ENCODE data around the gene HLA-DQA2. TPM values are rescaled to one million over a fixed set of nuclear protein-coding genes. Genes with fewer than 3 reads are reported as not detected.
"Not testable (repeated sequence)": the region's sequence is repeated elsewhere in the genome, so short reads cannot be mapped to it uniquely, and the experiment has no call there.

Gene HLA-DQA2
- total RNA-seq, 1 donor from 2014 or later = not detected

DNA sequence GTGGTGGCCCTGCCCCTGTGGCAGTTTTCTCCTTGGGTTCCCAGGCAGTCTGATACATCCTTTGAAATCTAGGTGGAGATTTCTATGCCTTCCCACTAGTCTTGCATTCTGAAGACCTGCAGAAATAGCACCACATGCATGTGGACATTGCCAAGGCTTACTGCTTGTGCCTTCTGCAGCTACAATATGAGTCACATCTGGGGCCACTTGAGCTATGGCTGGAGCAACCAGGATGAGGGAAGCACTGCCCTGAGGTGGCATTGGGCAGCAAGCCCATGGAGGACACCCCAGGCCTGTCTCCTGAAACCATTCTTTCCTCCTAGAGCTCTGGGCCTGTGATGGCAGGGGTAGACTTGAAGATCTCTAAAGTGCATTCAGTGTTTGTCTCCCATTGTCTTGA is 37.8 kb downstream of the HLA-DQA2 start:
- no peaks in the 10 kb centered on the region for H3K4me1 Mint-ChIP-seq
- H3K27ac Mint-ChIP-seq (ENCODE audit: unreplicated experiment) = no peak overlapping the region
- TF ChIP-seq, protein P1, sequence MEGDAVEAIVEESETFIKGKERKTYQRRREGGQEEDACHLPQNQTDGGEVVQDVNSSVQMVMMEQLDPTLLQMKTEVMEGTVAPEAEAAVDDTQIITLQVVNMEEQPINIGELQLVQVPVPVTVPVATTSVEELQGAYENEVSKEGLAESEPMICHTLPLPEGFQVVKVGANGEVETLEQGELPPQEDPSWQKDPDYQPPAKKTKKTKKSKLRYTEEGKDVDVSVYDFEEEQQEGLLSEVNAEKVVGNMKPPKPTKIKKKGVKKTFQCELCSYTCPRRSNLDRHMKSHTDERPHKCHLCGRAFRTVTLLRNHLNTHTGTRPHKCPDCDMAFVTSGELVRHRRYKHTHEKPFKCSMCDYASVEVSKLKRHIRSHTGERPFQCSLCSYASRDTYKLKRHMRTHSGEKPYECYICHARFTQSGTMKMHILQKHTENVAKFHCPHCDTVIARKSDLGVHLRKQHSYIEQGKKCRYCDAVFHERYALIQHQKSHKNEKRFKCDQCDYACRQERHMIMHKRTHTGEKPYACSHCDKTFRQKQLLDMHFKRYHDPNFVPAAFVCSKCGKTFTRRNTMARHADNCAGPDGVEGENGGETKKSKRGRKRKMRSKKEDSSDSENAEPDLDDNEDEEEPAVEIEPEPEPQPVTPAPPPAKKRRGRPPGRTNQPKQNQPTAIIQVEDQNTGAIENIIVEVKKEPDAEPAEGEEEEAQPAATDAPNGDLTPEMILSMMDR (conservative IDR thresholded peaks at IDR 0.05) = no peak
- DNase-seq (ENCODE audit: low read depth, low spot score) = no peak
- H3K4me3 Mint-ChIP-seq = no peak overlapping the region
- no peaks in the 10 kb centered on the region for H3K36me3 Mint-ChIP-seq (ENCODE audit: low read depth)
- H3K9me3 Mint-ChIP-seq = peaks cover 10% of the 10 kb centered on the region
- H3K27me3 Mint-ChIP-seq (ENCODE audit: low read depth) = peaks cover 43% of the 10 kb centered on the region

DNA sequence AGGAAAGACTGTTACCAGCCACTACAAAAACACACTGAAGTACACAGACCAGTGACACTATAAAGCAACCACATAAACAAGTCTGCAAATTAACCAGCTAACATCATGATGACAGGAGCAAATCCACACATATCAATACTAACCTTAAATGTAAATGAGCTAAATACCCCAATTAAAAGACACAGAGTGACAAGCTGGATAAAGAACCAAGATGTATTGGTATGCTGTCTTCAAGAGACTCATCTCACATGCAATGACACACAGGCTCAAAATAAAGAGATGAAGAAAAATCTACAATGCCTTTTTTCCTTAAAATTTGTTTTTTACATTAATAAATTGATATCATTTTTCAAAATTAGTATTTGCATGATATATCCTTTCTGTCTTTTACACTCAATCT is 41.7 kb downstream of the HLA-DQA2 start:
- H3K27me3 Mint-ChIP-seq (ENCODE audit: low read depth) = peaks cover 45% of the 10 kb centered on the region
- not testable (repeated sequence) for H3K4me1 Mint-ChIP-seq; H3K27ac Mint-ChIP-seq (ENCODE audit: unreplicated experiment); H3K4me3 Mint-ChIP-seq; H3K36me3 Mint-ChIP-seq (ENCODE audit: low read depth); H3K9me3 Mint-ChIP-seq; DNase-seq (ENCODE audit: low read depth, low spot score)

DNA sequence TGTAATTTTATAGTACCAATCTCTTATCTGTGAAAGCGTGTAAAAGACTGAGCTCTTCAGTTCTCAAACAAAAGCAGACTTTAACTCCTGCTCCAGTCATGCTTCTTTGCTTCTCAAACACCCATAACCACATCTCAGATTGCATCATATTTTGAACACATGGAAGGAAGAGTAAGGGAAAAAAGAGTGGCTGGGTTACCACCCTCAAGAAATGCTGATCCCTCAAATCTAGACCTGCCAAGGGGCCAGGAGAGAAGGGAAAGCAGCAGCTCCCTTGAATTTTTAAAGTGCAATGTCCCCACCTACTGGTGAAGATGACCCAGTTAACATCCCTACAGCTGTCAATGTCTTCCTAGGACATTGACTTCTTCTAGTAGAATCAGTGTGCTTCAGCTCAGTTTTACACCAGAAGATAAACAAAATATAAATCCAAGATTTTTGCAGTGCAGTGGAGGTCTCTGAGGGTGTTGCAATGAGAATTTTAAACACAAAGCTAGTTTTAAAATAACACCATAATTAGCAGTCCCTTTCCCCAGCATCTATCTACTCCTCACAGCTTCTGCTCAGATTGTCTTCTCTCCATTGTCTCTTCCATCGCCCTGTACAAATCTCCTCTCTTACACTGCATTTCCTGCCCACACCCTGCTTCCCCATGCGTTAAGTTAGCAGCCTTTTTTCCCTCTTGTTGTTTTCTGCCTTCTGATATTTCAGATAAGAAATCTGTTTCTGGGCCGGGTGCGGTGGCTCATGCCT is 44.8 kb downstream of the HLA-DQA2 start:
- TF ChIP-seq, protein P1 (conservative IDR thresholded peaks at IDR 0.05) = peak; percentile 79
- H3K27ac Mint-ChIP-seq (ENCODE audit: unreplicated experiment) = no peak overlapping the region

DNA sequence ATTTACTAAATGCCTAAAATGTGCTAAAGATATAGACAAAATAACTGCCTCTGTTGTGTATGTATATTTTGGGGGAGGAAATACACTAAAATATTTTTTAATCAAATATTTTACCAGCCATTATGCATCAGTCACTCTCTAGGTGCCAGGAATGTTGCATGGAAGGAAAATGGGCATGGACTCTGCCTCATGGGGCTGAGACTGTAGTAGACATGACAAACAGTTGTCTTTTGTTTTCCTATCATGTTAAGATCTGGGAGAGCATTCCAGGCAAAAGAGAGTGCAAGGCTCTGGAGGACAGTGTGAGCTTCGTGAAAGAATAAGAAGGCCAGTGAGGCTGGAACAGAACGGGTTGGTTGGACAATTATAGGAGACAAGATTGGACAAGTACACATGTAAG is 49.1 kb downstream of the HLA-DQA2 start:
- Mint-ChIP-seq H3K9me3 (no peaks in the 10 kb centered on the region), H3K4me3 (no peak overlapping the region), H3K27ac (ENCODE audit: unreplicated experiment) (no peak overlapping the region), H3K4me1 (no peaks in the 10 kb centered on the region), H3K27me3 (ENCODE audit: low read depth) (peaks cover 85% of the 10 kb centered on the region), H3K36me3 (ENCODE audit: low read depth) (no peaks in the 10 kb centered on the region)
- DNase-seq (ENCODE audit: low read depth, low spot score) = no peak
- TF ChIP-seq, protein P1 (conservative IDR thresholded peaks at IDR 0.05) = no peak

More for the DNA sequence above, 44.8 kb downstream of the HLA-DQA2 start:
- no peak overlapping the region for H3K4me3 Mint-ChIP-seq
- H3K4me1 Mint-ChIP-seq = no peaks in the 10 kb centered on the region
- peaks cover 2% of the 10 kb centered on the region for H3K9me3 Mint-ChIP-seq
- peak; percentile 27 for DNase-seq (ENCODE audit: low read depth, low spot score)
- peaks cover 60% of the 10 kb centered on the region for H3K27me3 Mint-ChIP-seq (ENCODE audit: low read depth)
- H3K36me3 Mint-ChIP-seq (ENCODE audit: low read depth) = no peaks in the 10 kb centered on the region

DNA sequence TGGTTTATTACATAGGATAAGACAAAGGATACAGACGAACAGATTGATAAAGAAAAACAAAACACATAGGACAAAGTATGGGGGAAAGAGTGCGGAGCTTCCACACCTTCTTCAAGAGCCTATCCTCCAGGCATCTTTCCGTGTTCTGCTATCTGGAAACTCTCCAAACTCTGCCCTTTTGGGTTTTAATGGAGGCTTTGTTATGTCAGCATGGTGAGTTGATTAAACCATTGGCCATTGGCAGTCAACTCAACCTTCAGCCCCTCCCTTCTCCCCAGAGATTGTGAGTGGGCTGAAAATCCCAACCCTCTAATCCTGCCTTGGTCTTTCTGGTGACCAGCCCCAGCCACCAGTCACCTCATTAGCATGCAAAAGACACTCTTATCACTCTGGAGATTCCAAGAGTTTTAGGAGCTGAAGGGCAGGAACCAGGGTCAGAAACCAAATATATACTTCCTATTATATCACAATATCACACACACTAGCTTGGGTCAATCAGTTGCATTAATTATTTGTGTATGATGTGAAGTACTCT is 51.8 kb downstream of the HLA-DQA2 start:
- Mint-ChIP-seq H3K27me3 (ENCODE audit: low read depth) (peaks cover 86% of the 10 kb centered on the region), H3K9me3 (no peaks in the 10 kb centered on the region), H3K36me3 (ENCODE audit: low read depth) (no peaks in the 10 kb centered on the region), H3K27ac (ENCODE audit: unreplicated experiment) (no peak overlapping the region), H3K4me1 (peaks cover 9% of the 10 kb centered on the region), H3K4me3 (no peak overlapping the region)
- no peak for DNase-seq (ENCODE audit: low read depth, low spot score)
- TF ChIP-seq, protein P1 (conservative IDR thresholded peaks at IDR 0.05) = no peak

DNA sequence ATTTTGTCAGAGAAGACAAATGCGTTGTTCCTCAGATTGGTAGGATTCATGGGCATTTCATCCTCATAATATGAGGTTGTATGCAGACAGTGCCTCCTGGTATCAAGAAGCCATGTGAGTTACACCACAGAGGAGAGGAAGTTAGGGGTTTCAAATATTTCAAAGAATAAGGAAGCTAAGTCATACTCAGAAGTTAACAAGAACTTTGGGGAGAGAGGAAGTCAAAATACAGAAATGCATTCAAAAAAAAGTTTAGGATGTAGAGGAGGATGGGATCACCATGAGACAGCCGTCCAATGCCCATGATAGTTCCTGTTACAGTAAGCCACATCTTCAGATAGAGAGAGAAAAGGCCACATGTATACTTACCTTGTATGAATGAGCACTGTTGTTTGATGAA is 53.3 kb downstream of the HLA-DQA2 start:
- Mint-ChIP-seq H3K4me3 (no peak overlapping the region), H3K9me3 (peaks cover 2% of the 10 kb centered on the region), H3K27me3 (ENCODE audit: low read depth) (peaks cover 91% of the 10 kb centered on the region), H3K27ac (ENCODE audit: unreplicated experiment) (no peak overlapping the region), H3K36me3 (ENCODE audit: low read depth) (peaks cover 2% of the 10 kb centered on the region), H3K4me1 (peaks cover 9% of the 10 kb centered on the region)
- no peak for DNase-seq (ENCODE audit: low read depth, low spot score)
- TF ChIP-seq, protein P1 (conservative IDR thresholded peaks at IDR 0.05) = no peak
